Stimulated activated naive CD8-positive, alpha-beta T cell treated with anti-CD3 and anti-CD28 coated beads, Interleukin-15, Interleukin-2, amounts not matched to agents 100 ng/mL and 50 ng/mL, for 24 hours (primary cell): ENCODE results near the gene POLD2.
"Not testable (repeated sequence)": the region's sequence is repeated elsewhere in the genome, so short reads cannot be mapped to it uniquely, and the experiment has no call there.

Experiments
- H3K27ac Mint-ChIP-seq: one replicate; pipeline ENCODE4 v1.8.0; 2021; ENCODE audit warnings: mild to moderate bottlenecking, mixed read lengths
- H3K27me3 Mint-ChIP-seq: one replicate; pipeline ENCODE4 v1.8.0; 2021; ENCODE audit warnings: mixed read lengths
- H3K36me3 Mint-ChIP-seq: one replicate; pipeline ENCODE4 v1.8.0; 2021; ENCODE audit warnings: low read depth, mixed read lengths
- H3K4me1 Mint-ChIP-seq: one replicate; pipeline ENCODE4 v1.8.0; 2021; ENCODE audit warnings: low read depth, mixed read lengths
- H3K4me3 Mint-ChIP-seq: one replicate; pipeline ENCODE4 v1.8.0; 2021; ENCODE audit warnings: mild to moderate bottlenecking, mixed read lengths
- H3K9me3 Mint-ChIP-seq: one replicate; pipeline ENCODE4 v1.8.0; 2021; ENCODE audit warnings: mixed read lengths

POLD2 gene

DNA sequence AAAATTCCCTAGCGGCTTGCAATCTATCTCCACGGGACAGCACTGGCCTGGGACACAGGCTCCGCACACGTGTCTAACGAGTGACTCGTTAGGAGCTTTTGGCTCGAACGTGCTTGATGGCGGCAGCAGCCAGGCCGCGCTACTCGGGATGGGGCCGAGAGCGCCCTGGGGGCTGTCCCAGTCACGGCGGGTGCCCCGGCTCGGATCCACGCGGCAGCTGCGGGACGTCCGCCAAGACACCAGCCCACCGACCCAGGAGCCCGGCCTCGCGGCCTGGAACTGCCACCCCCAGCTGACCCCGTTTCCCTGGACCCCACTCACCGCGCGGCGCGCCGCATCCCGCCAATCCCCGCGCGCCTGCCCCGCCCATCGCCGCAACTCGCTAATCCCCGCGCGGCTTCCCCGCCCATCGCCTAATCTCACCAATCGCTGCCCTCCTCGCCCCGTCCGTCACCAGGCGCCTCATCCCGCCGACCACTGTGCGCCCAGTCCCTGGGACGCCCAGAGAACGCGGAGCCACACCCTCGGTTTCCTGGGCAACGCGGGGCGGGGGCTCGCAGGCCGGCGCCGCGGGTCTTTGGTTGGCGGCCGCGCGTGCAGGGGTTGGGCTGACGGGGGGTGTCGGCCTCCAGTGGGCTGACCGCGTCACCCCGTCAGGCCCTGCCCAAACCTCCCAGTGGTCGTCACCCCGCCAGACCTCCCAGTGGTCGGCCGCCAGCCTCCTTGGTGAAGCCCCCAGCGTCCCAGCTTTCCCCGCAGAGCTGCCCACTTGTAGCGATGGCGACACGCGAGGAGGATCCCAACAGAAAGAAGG, at the start of gene POLD2:
POLD2 (minus strand) TSS at position 359 of the 814 bp plus-strand sequence. CDS start 1,495 bp downstream, outside the sequence.
- peaks cover 41% of the 10 kb centered on the region for H3K36me3 Mint-ChIP-seq
- H3K4me3 Mint-ChIP-seq: peak within 1 kb of the TSS; percentile 90
- H3K9me3 Mint-ChIP-seq: no peaks in the 10 kb centered on the region
- peaks cover 44% of the 10 kb centered on the region for H3K4me1 Mint-ChIP-seq
- peak within 1 kb of the TSS; percentile 84 for H3K27ac Mint-ChIP-seq
- H3K27me3 Mint-ChIP-seq: no peaks in the 10 kb centered on the region

DNA sequence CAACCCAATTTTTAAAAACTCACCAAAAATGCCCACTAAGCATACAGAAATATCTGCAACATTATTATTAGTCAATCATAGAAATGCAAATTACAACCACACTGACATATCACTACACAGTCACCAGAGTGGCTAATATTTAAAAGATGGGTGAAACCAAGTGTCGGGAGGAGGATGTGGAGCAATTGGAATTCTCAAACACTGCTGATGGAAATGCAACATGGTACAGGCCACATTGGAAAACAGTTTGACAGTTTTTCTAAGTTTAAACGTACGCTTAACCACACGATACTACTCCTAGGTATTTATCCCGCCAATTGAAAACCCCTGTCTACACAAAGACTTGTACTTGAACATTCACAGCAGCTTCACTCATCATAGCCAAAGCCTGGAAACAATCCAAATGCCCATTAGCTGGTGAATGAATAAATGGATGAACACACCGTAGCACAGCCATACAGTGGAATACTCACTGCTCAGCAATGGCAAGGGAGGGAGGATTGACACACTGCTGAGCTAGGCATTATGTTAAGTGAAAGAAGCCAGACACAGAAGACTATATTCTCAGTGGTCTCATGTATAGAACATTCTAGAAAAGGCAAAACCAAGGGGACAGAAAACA, 49.6 kb upstream of the POLD2 start:
- Mint-ChIP-seq H3K9me3 (no peaks in the 10 kb centered on the region), H3K4me1 (peaks cover under 1% of the 10 kb centered on the region), H3K36me3 (no peaks in the 10 kb centered on the region), H3K27me3 (peaks cover 8% of the 10 kb centered on the region), H3K27ac (no peak overlapping the region), H3K4me3 (no peak overlapping the region)

DNA sequence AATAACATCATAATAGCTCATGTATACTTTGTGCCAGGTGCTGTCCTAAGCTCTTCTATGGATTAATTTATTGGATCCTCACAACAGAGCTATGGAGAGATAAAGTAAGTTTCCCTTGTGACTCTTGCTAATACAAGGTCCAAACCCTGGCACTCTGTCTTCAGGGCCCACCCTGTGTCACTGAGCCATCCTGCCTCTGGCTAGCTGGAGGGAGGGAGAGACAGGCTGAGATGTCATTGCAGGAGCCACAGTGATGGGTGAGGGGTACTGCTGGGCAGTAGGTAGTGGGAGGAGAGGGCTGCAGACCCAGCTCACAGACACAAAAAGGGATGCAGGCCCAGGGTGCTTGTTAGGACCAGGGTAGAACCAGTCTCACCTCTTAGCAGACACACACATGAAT, 49.0 kb upstream of the POLD2 start:
- peaks cover 8% of the 10 kb centered on the region for H3K27me3 Mint-ChIP-seq
- no peak overlapping the region for H3K27ac Mint-ChIP-seq
- no peaks in the 10 kb centered on the region for H3K36me3 Mint-ChIP-seq
- H3K4me3 Mint-ChIP-seq: no peak overlapping the region
- H3K4me1 Mint-ChIP-seq: peaks cover 7% of the 10 kb centered on the region
- no peaks in the 10 kb centered on the region for H3K9me3 Mint-ChIP-seq

GRCh38 chr7:44171901-44172300, 48.6 kb upstream of the POLD2 start:
- H3K27me3 Mint-ChIP-seq, H3K4me1 Mint-ChIP-seq, H3K4me3 Mint-ChIP-seq, H3K36me3 Mint-ChIP-seq, H3K9me3 Mint-ChIP-seq, H3K27ac Mint-ChIP-seq: not testable (repeated sequence)

DNA sequence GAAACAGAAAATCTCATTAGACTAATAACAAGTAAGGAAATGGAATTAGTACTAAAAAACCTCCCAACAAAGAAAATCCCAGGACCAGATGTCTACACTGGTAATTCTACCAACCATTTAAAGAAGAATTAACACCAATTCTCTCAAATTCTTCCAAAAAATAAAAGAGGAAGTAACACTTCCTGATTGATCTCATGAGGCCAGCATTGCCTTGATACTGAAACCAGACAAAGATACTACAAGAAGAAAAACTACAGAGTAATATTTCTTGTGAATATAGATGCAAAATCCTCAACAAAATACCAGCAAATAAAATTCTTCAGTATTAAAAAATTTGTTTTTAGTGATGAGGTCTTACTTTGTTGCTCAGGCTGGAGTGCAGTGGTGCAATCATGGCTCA, 44.6 kb upstream of the POLD2 start:
- H3K36me3 Mint-ChIP-seq: no peaks in the 10 kb centered on the region
- H3K4me1 Mint-ChIP-seq: peaks cover 7% of the 10 kb centered on the region
- H3K4me3 Mint-ChIP-seq: no peak overlapping the region
- H3K27ac Mint-ChIP-seq: peak overlapping the region; percentile 49
- H3K27me3 Mint-ChIP-seq: no peaks in the 10 kb centered on the region
- H3K9me3 Mint-ChIP-seq: no peaks in the 10 kb centered on the region

GRCh38 chr7:44163591-44163990, 40.2 kb upstream of the POLD2 start:
- H3K27me3 Mint-ChIP-seq: no peaks in the 10 kb centered on the region
- no peak overlapping the region for H3K27ac Mint-ChIP-seq
- no peak overlapping the region for H3K4me3 Mint-ChIP-seq
- no peaks in the 10 kb centered on the region for H3K9me3 Mint-ChIP-seq
- no peaks in the 10 kb centered on the region for H3K36me3 Mint-ChIP-seq
- peaks cover 7% of the 10 kb centered on the region for H3K4me1 Mint-ChIP-seq

DNA sequence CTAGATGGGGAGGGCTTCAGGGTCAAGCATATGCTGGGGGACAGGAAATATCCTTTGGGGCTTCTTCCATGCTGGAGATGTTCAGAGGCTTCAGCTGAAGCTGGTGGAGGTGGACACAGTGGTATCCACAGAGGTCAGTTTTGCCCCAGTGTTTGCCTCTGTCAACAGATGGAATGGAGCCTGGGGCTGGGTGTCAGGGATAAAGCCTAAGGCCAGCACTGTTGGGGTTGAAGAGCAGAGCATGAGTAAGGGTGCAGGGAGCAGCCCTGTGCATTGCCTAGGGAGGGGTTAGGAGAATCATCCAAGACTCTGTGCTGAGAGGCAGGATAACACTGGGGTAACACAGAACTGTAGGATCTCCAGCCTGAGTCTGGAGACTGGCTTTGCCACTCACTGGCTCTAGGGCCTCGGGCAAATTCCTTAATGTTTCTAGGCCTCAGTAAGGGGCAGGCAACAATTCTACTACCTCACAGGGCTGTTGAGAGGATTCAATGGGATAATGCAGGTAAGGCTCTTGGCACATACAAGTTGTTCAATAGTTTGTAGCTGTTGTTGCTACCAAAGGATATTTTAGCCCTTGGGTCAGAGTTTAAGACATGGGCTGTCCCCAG, 39.5 kb upstream of the POLD2 start:
- H3K36me3 Mint-ChIP-seq: no peaks in the 10 kb centered on the region
- H3K9me3 Mint-ChIP-seq: no peaks in the 10 kb centered on the region
- no peak overlapping the region for H3K4me3 Mint-ChIP-seq
- H3K4me1 Mint-ChIP-seq: peaks cover 6% of the 10 kb centered on the region
- no peaks in the 10 kb centered on the region for H3K27me3 Mint-ChIP-seq
- H3K27ac Mint-ChIP-seq: no peak overlapping the region

DNA sequence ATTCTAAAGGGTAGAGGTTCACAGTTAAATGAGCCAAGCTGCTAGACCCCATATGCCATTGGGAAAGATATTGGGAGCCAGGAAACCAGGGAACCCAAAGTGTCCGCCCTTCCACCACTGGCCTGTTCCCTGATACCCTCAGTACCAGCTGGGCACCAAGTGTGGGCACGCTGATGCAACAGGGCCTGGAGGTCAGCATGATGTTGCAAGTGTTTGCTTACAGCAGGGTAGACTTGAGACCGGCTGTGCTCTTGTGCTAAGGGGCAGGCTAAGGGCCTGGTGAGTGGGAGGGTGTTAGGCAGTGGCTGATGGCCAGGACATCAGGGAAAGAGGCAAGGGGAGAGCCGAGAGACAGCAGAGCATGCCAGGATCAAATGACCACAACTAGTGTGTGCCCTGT, 38.8 kb upstream of the POLD2 start:
- Mint-ChIP-seq H3K36me3 (no peaks in the 10 kb centered on the region), H3K27me3 (no peaks in the 10 kb centered on the region), H3K4me1 (no peaks in the 10 kb centered on the region), H3K9me3 (no peaks in the 10 kb centered on the region), H3K27ac (no peak overlapping the region), H3K4me3 (no peak overlapping the region)

- no peaks in the 10 kb centered on the region for H3K9me3 Mint-ChIP-seq
- H3K27me3 Mint-ChIP-seq: no peaks in the 10 kb centered on the region
- no peaks in the 10 kb centered on the region for H3K36me3 Mint-ChIP-seq
- no peaks in the 10 kb centered on the region for H3K4me1 Mint-ChIP-seq
- H3K27ac Mint-ChIP-seq: no peak overlapping the region
- no peak overlapping the region for H3K4me3 Mint-ChIP-seq
Observed at GRCh38 chr7:44161371-44161770, 38.0 kb upstream of the POLD2 start.

GRCh38 chr7:44159824-44160630, 36.7 kb upstream of the POLD2 start:
- no peaks in the 10 kb centered on the region for H3K27me3 Mint-ChIP-seq
- no peak overlapping the region for H3K27ac Mint-ChIP-seq
- no peaks in the 10 kb centered on the region for H3K4me1 Mint-ChIP-seq
- H3K4me3 Mint-ChIP-seq: no peak overlapping the region
- H3K36me3 Mint-ChIP-seq: no peaks in the 10 kb centered on the region
- no peaks in the 10 kb centered on the region for H3K9me3 Mint-ChIP-seq

- Mint-ChIP-seq H3K36me3 (no peaks in the 10 kb centered on the region), H3K27me3 (no peaks in the 10 kb centered on the region), H3K4me3 (no peak overlapping the region), H3K9me3 (no peaks in the 10 kb centered on the region), H3K27ac (no peak overlapping the region), H3K4me1 (no peaks in the 10 kb centered on the region)
Observed at GRCh38 chr7:44158873-44159631, 35.7 kb upstream of the POLD2 start.

- Mint-ChIP-seq H3K9me3 (no peaks in the 10 kb centered on the region), H3K4me3 (no peak overlapping the region), H3K27me3 (no peaks in the 10 kb centered on the region), H3K27ac (no peak overlapping the region), H3K36me3 (no peaks in the 10 kb centered on the region), H3K4me1 (no peaks in the 10 kb centered on the region)
Observed at GRCh38 chr7:44158096-44158872, 34.9 kb upstream of the POLD2 start.

DNA sequence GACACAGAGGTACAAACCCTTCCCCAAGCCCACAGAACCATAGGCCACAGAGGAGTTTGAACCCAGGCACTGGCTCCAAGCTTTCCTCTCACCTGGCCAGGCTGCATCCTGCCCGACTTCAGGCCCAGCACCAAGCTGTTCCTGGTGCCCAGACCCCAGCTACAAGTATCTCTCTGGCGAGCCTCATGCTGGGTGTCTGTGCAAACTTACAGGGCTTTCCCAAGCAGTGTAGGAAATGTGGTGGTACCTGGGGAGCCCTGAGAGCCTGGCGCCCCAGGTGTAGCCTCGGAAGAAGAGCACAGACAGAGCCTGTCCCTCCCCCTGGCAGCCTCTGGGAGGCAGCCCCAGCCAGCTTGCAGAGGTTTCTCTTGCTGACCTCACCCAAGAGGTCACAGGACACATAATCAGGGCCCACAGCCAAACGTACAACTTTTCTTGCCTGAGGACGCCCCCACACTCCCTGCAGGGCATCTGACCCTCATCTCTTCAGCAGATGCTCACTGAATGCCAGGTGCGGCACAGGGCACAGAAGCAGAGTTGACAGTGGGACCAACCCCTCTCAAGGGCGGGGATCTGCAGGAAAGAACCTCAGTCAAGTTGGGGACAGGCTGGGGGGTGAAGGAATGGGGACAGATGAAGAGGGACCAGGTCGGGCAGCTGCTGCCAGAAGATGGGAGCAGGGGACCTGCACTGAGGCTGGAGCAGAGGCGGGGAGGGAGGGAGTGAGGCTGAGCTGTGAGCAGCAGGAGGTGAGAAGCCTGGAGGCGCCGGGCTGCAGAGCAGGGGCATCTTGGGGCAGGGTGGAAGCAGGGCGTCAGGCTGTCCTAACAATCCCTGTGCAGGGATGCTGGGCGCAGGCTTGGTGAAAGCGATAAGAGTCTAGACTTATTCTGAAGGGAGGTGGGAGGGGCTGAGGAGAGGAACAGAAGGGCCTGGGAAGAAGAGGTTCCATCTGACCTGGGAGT, 34.0 kb upstream of the POLD2 start:
- H3K4me1 Mint-ChIP-seq: no peaks in the 10 kb centered on the region
- no peaks in the 10 kb centered on the region for H3K9me3 Mint-ChIP-seq
- no peak overlapping the region for H3K27ac Mint-ChIP-seq
- H3K4me3 Mint-ChIP-seq: no peak overlapping the region
- no peaks in the 10 kb centered on the region for H3K36me3 Mint-ChIP-seq
- H3K27me3 Mint-ChIP-seq: no peaks in the 10 kb centered on the region
